Liver (tissue), 9 donors: ENCODE results near the gene GPR62. TPM values are rescaled to one million over a fixed set of nuclear protein-coding genes. Genes with fewer than 3 reads are reported as not detected.

Experiments
- DNase-seq: peaks from one replicate; pipeline ENCODE4 v3.0.0-alpha.2; 2017; ENCODE audit warnings: low spot score
- H3K27ac ChIP-seq, 2 donors: one replicate each; pipeline ENCODE4 v1.7.0; 2013; ENCODE audit warnings: inconsistent platforms in 2 of 2, low read length in 2 of 2, control low read depth in 1 of 2, low read depth in 1 of 2, mild to moderate bottlenecking in 1 of 2
- H3K27me3 ChIP-seq, 4 donors: one replicate each; pipeline versions ENCODE4 v1.6.1 to v1.7.0; 2013; ENCODE audit warnings: low read length in 3 of 4, inconsistent platforms in 1 of 4, mild to moderate bottlenecking in 1 of 4, moderate library complexity in 1 of 4; ENCODE audit not compliant: control insufficient read depth in 4 of 4, insufficient read depth in 4 of 4
- H3K36me3 ChIP-seq, 4 donors: one replicate each; pipeline versions ENCODE4 v1.6.1 to v1.7.0; 2013; ENCODE audit warnings: low read length in 3 of 4, mild to moderate bottlenecking in 3 of 4, low read depth in 1 of 4, moderate library complexity in 1 of 4; ENCODE audit not compliant: control insufficient read depth in 4 of 4, insufficient read depth in 3 of 4
- H3K4me1 ChIP-seq, 4 donors: one replicate each; pipeline versions ENCODE4 v1.6.1 to v1.7.0; 2013; ENCODE audit warnings: low read length in 3 of 4, mild to moderate bottlenecking in 3 of 4, moderate library complexity in 1 of 4; ENCODE audit not compliant: control insufficient read depth in 4 of 4, insufficient read depth in 4 of 4
- H3K4me3 ChIP-seq, 3 donors: one replicate each; pipeline versions ENCODE4 v1.6.1 to v1.7.0; 2013; ENCODE audit warnings: low read length in 3 of 3, control low read depth in 1 of 3, low read depth in 1 of 3, mild to moderate bottlenecking in 1 of 3
- H3K9ac ChIP-seq, 2 donors: one replicate each; pipeline ENCODE4 v1.7.0; 2013; ENCODE audit warnings: low read length in 2 of 2, mild to moderate bottlenecking in 2 of 2, moderate library complexity in 2 of 2, control low read depth in 1 of 2, low read depth in 1 of 2
- H3K9me3 ChIP-seq, 4 donors: one replicate each; pipeline versions ENCODE4 v1.6.1 to v1.7.0; 2013; ENCODE audit warnings: low read length in 3 of 4; ENCODE audit not compliant: control insufficient read depth in 4 of 4
- EGR1 ChIP-seq, 2 donors: IDR thresholded peaks; 2 replicates each; pipeline ENCODE4 v1.6.1; 2016 to 2018; ENCODE audit warnings: antibody characterized with exemption in 2 of 2, low read depth in 2 of 2
- FOXA1 ChIP-seq: IDR thresholded peaks from 2 replicates; pipeline ENCODE4 v1.6.1; 2016; ENCODE audit warnings: antibody characterized with exemption
- FOXA2 ChIP-seq: IDR thresholded peaks from 2 replicates; pipeline ENCODE4 v1.6.1; 2016; ENCODE audit warnings: antibody characterized with exemption
- GABPA ChIP-seq, 2 donors: IDR thresholded peaks in 1 of 2; conservative IDR thresholded peaks in 1 of 2; 2 replicates each; pipeline ENCODE4 v1.6.1; 2016; ENCODE audit warnings: antibody characterized with exemption in 2 of 2, mild to moderate bottlenecking in 1 of 2, moderate library complexity in 1 of 2
- HNF4G ChIP-seq: IDR thresholded peaks from 2 replicates; pipeline ENCODE4 v1.6.1; 2016; ENCODE audit warnings: antibody characterized with exemption
- JUND ChIP-seq, 2 donors: IDR thresholded peaks; 2 replicates each; pipeline ENCODE4 v1.6.1; 2016; ENCODE audit warnings: antibody characterized with exemption in 2 of 2
- MAX ChIP-seq: IDR thresholded peaks from 2 replicates; pipeline ENCODE4 v1.6.1; 2016; ENCODE audit warnings: antibody characterized with exemption
- NR2F2 ChIP-seq: IDR thresholded peaks from 2 replicates; pipeline ENCODE4 v1.6.1; 2016; ENCODE audit warnings: antibody characterized with exemption
- RAD21 ChIP-seq, 2 donors: IDR thresholded peaks; 2 replicates each; pipeline ENCODE4 v1.6.1; 2016; ENCODE audit warnings: antibody characterized with exemption in 2 of 2, mild to moderate bottlenecking in 2 of 2
- RXRA ChIP-seq, 2 donors: IDR thresholded peaks; 2 replicates each; pipeline ENCODE4 v1.6.1; 2017 to 2018; ENCODE audit warnings: antibody characterized with exemption in 2 of 2, mild to moderate bottlenecking in 1 of 2
- SP1 ChIP-seq: IDR thresholded peaks from 2 replicates; pipeline ENCODE4 v1.6.1; 2018; ENCODE audit warnings: antibody characterized with exemption, mild to moderate bottlenecking
- TAF1 ChIP-seq: conservative IDR thresholded peaks from 2 replicates; pipeline ENCODE4 v1.6.1; 2016; ENCODE audit warnings: antibody characterized with exemption, mild to moderate bottlenecking
- ZBTB33 ChIP-seq: IDR thresholded peaks from 2 replicates; pipeline ENCODE4 v1.6.1; 2016; ENCODE audit warnings: antibody characterized with exemption
- WGBS: extraction: QIAGEN DNeasy Blood & Tissue Kit; methylation state at CpG from one replicate; pipeline ENCODE4 v1.1.7; 2013; 5-methylcytosine and 5-hydroxymethylcytosine counted together
- polyA plus RNA-seq, 2 donors: library from polyadenylated mRNA; stranded (reverse) in 1 of 2; unstranded in 1 of 2; fragments of 200-250 nt in 1 of 2; fragments of >200 nt in 1 of 2; fragmentation: Nextera tagmentation in 1 of 2; extraction: Ambion mirVana in 1 of 2; gene quantifications; one replicate each; pipeline versions ENCODE4 v1.2.1 to v1.2.3, GENCODE V29; 2013 to 2015
- total RNA-seq, 2 donors: library from RNA; depleted of rRNA; stranded (reverse); fragments of >200 nt; gene quantifications; one replicate each; pipeline ENCODE4 v1.2.3, GENCODE V29; 2014
- TF ChIP-seq, protein P1 (sequence below): fragments of 150-350 bp; IDR thresholded peaks from 2 replicates; pipeline ENCODE4 v1.5.1; 2017; ENCODE audit warnings: improper control_type of control experiment, low read depth, low read length; ENCODE audit not compliant: missing input control
- donor health status: healthy.
- donor health status: healthy.
- donor health status: healthy.
- donor health status: healthy.
- donor health status: healthy.

GPR62 gene
- total and polyA plus RNA-seq, 4 donors, result 0.07 to 0.08 TPM; not detected in 2

DNA sequence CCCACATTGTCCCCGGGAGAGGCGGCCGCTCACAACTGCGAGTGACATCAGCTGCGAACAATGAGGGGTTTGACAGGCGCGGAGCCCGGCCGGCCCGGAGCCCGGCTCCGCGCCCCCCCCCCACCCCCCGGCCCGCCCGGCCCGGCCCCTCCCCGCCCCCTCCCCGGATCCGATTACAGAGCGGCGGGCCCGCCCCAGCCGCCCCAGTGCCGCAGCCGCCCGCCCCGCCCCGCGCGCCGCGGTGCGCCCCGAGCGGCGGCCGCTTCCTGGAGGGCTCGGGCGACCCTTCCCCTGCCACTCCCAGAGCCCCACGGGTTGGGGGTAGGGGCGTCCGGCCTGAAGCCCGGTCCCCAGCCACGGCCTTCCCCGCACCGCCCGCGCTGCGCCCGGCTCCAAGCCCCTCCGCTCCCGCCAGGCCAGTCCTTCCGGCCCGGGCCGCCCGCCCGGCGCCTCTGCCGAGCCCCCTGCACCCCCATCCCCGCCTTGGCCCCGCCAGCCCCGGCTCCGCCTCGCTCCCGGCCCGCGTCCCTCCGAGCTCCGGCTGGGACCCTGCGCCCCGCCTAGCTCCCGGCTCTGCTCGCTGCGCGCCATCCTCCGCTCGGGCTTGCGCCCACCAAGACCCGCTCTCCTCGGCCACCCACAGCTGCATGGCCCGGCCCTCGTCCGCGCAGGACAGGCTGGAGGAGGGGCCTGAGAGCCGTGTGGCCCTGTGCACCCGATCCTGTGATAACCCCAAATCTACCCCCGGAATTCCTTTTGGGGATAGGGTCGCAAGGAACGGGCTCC is 12.4 kb downstream of the GPR62 start, which contains the start of gene PCBP4:
Gene PCBP4 (minus strand): TSS at position 71 of the 786 bp plus-strand sequence. CDS start 6,214 bp downstream, outside the sequence.
- TF ChIP-seq EGR1 (IDR thresholded peaks at IDR 0.05; ENCODE audit: low read depth in 2 of 2) (no peak), SP1 (no peak), FOXA1 (no peak), JUND (IDR thresholded peaks at IDR 0.05) (no peak), TAF1 (no peak), ZBTB33 (no peak), NR2F2 (no peak), GABPA (IDR thresholded peaks at IDR 0.05 in 1 of 2, conservative IDR thresholded peaks at IDR 0.05 in 1 of 2) (no peak), MAX (no peak), FOXA2 (no peak)
- TF ChIP-seq, protein P1, sequence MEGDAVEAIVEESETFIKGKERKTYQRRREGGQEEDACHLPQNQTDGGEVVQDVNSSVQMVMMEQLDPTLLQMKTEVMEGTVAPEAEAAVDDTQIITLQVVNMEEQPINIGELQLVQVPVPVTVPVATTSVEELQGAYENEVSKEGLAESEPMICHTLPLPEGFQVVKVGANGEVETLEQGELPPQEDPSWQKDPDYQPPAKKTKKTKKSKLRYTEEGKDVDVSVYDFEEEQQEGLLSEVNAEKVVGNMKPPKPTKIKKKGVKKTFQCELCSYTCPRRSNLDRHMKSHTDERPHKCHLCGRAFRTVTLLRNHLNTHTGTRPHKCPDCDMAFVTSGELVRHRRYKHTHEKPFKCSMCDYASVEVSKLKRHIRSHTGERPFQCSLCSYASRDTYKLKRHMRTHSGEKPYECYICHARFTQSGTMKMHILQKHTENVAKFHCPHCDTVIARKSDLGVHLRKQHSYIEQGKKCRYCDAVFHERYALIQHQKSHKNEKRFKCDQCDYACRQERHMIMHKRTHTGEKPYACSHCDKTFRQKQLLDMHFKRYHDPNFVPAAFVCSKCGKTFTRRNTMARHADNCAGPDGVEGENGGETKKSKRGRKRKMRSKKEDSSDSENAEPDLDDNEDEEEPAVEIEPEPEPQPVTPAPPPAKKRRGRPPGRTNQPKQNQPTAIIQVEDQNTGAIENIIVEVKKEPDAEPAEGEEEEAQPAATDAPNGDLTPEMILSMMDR, result no peak
- under 1% methylated on average over 90 of the region's 90 CpGs for WGBS
- Histone ChIP-seq H3K9me3 (no peaks in the 10 kb centered on the region), H3K4me1 (peaks cover 8 to 46% (median 42%) of the 10 kb centered on the region in 4 donors), H3K27ac (peak within 1 kb of the TSS; percentile 64 to 80), H3K9ac (no peak within 1 kb of the TSS), H3K4me3 (peak within 1 kb of the TSS in 2 of 3 donors; percentile 57 to 76), H3K36me3 (no peaks in the 10 kb centered on the region), H3K27me3 (no peaks in the 10 kb centered on the region)
- peak; percentile 55 for DNase-seq

GRCh38 chr3:51968170-51968775 is 13.1 kb downstream of the GPR62 start:
- DNase-seq, result peak; percentile 66
- no peaks in the 10 kb centered on the region for H3K36me3 ChIP-seq
- peak overlapping the region in 2 of 3 donors; percentile 57 to 76 for H3K4me3 ChIP-seq
- H3K27ac ChIP-seq, result peak overlapping the region; percentile 64 to 80
- H3K9me3 ChIP-seq, result no peaks in the 10 kb centered on the region
- H3K9ac ChIP-seq, result no peak overlapping the region
- no peaks in the 10 kb centered on the region for H3K27me3 ChIP-seq
- H3K4me1 ChIP-seq, result peaks cover 8 to 49% (median 43%) of the 10 kb centered on the region in 4 donors
- WGBS, result 16% methylated on average over 11 of the region's 11 CpGs
- TF ChIP-seq MAX (no peak), GABPA (IDR thresholded peaks at IDR 0.05 in 1 of 2, conservative IDR thresholded peaks at IDR 0.05 in 1 of 2) (no peak), EGR1 (IDR thresholded peaks at IDR 0.05; ENCODE audit: low read depth in 2 of 2) (no peak), HNF4G (no peak), ZBTB33 (no peak), RAD21 (IDR thresholded peaks at IDR 0.05) (no peak), RXRA (IDR thresholded peaks at IDR 0.05) (no peak), FOXA2 (no peak), TAF1 (no peak), JUND (IDR thresholded peaks at IDR 0.05) (no peak)
